Stimulated activated naive CD8-positive, alpha-beta T cell treated with anti-CD3 and anti-CD28 coated beads, Interleukin-15, Interleukin-2, amounts not matched to agents 100 ng/mL and 50 ng/mL, for 24 hours (primary cell): Measurements from ENCODE around the gene MAP1B.
A peak's percentile ranks its signal among the peaks of the same experiment; 100 is the strongest.

ENCODE experiments used
- H3K27ac Mint-ChIP-seq: one replicate; pipeline ENCODE4 v1.8.0; 2021; ENCODE audit warnings: mild to moderate bottlenecking, mixed read lengths
- H3K27me3 Mint-ChIP-seq: one replicate; pipeline ENCODE4 v1.8.0; 2021; ENCODE audit warnings: mixed read lengths
- H3K36me3 Mint-ChIP-seq: one replicate; pipeline ENCODE4 v1.8.0; 2021; ENCODE audit warnings: low read depth, mixed read lengths
- H3K4me1 Mint-ChIP-seq: one replicate; pipeline ENCODE4 v1.8.0; 2021; ENCODE audit warnings: low read depth, mixed read lengths
- H3K4me3 Mint-ChIP-seq: one replicate; pipeline ENCODE4 v1.8.0; 2021; ENCODE audit warnings: mild to moderate bottlenecking, mixed read lengths
- H3K9me3 Mint-ChIP-seq: one replicate; pipeline ENCODE4 v1.8.0; 2021; ENCODE audit warnings: mixed read lengths

Gene MAP1B

GRCh38 chr5:72177538-72177937, 70.3 kb downstream of the MAP1B start:
- Mint-ChIP-seq H3K27me3 (peaks cover 61% of the 10 kb centered on the region), H3K4me3 (no peak overlapping the region), H3K36me3 (no peaks in the 10 kb centered on the region), H3K27ac (no peak overlapping the region), H3K9me3 (no peaks in the 10 kb centered on the region), H3K4me1 (no peaks in the 10 kb centered on the region)

GRCh38 chr5:72179028-72179815, 71.9 kb downstream of the MAP1B start:
- no peak overlapping the region for H3K4me3 Mint-ChIP-seq
- peaks cover 70% of the 10 kb centered on the region for H3K27me3 Mint-ChIP-seq
- H3K4me1 Mint-ChIP-seq = no peaks in the 10 kb centered on the region

GRCh38 chr5:72179816-72180440, 72.7 kb downstream of the MAP1B start:
- peaks cover 71% of the 10 kb centered on the region for H3K27me3 Mint-ChIP-seq
- H3K27ac Mint-ChIP-seq = no peak overlapping the region
- no peaks in the 10 kb centered on the region for H3K4me1 Mint-ChIP-seq
- no peaks in the 10 kb centered on the region for H3K9me3 Mint-ChIP-seq
- H3K4me3 Mint-ChIP-seq = no peak overlapping the region
- H3K36me3 Mint-ChIP-seq = no peaks in the 10 kb centered on the region

More at GRCh38 chr5:72179028-72179815, 71.9 kb downstream of the MAP1B start:
- Mint-ChIP-seq H3K9me3 (no peaks in the 10 kb centered on the region), H3K27ac (no peak overlapping the region), H3K36me3 (no peaks in the 10 kb centered on the region)

GRCh38 chr5:72180925-72181324, 73.7 kb downstream of the MAP1B start:
- Mint-ChIP-seq H3K27ac (no peak overlapping the region), H3K27me3 (peaks cover 73% of the 10 kb centered on the region), H3K36me3 (no peaks in the 10 kb centered on the region), H3K4me1 (no peaks in the 10 kb centered on the region), H3K9me3 (no peaks in the 10 kb centered on the region), H3K4me3 (no peak overlapping the region)

GRCh38 chr5:72182686-72183085, 75.4 kb downstream of the MAP1B start:
- H3K4me3 Mint-ChIP-seq = no peak overlapping the region
- peaks cover 4% of the 10 kb centered on the region for H3K4me1 Mint-ChIP-seq
- peaks cover 74% of the 10 kb centered on the region for H3K27me3 Mint-ChIP-seq
- H3K27ac Mint-ChIP-seq = no peak overlapping the region
- no peaks in the 10 kb centered on the region for H3K9me3 Mint-ChIP-seq
- no peaks in the 10 kb centered on the region for H3K36me3 Mint-ChIP-seq

GRCh38 chr5:72183101-72183520, 75.8 kb downstream of the MAP1B start:
- Mint-ChIP-seq H3K36me3 (no peaks in the 10 kb centered on the region), H3K27ac (no peak overlapping the region), H3K27me3 (peaks cover 73% of the 10 kb centered on the region), H3K4me1 (peaks cover 4% of the 10 kb centered on the region), H3K4me3 (no peak overlapping the region), H3K9me3 (no peaks in the 10 kb centered on the region)

GRCh38 chr5:72184408-72184807, 77.1 kb downstream of the MAP1B start:
- Mint-ChIP-seq H3K4me3 (no peak overlapping the region), H3K36me3 (no peaks in the 10 kb centered on the region), H3K27me3 (peaks cover 69% of the 10 kb centered on the region), H3K4me1 (peaks cover 4% of the 10 kb centered on the region), H3K9me3 (no peaks in the 10 kb centered on the region), H3K27ac (no peak overlapping the region)

- Mint-ChIP-seq H3K27me3 (peaks cover 65% of the 10 kb centered on the region), H3K9me3 (no peaks in the 10 kb centered on the region), H3K4me1 (peaks cover 4% of the 10 kb centered on the region), H3K4me3 (no peak overlapping the region), H3K36me3 (no peaks in the 10 kb centered on the region), H3K27ac (no peak overlapping the region)
Observed at GRCh38 chr5:72185496-72186329, 78.4 kb downstream of the MAP1B start.

- no peak overlapping the region for H3K27ac Mint-ChIP-seq
- H3K27me3 Mint-ChIP-seq = peaks cover 73% of the 10 kb centered on the region
- peaks cover 4% of the 10 kb centered on the region for H3K4me1 Mint-ChIP-seq
- H3K36me3 Mint-ChIP-seq = no peaks in the 10 kb centered on the region
- H3K9me3 Mint-ChIP-seq = no peaks in the 10 kb centered on the region
- H3K4me3 Mint-ChIP-seq = no peak overlapping the region
Observed at GRCh38 chr5:72187388-72188075, 80.3 kb downstream of the MAP1B start.

- H3K27ac Mint-ChIP-seq = no peak overlapping the region
- peaks cover 72% of the 10 kb centered on the region for H3K27me3 Mint-ChIP-seq
- no peaks in the 10 kb centered on the region for H3K9me3 Mint-ChIP-seq
- H3K36me3 Mint-ChIP-seq = no peaks in the 10 kb centered on the region
- no peak overlapping the region for H3K4me3 Mint-ChIP-seq
- peaks cover 4% of the 10 kb centered on the region for H3K4me1 Mint-ChIP-seq
Observed at GRCh38 chr5:72188166-72188565, 80.9 kb downstream of the MAP1B start.

GRCh38 chr5:72189146-72189545, 81.9 kb downstream of the MAP1B start:
- H3K4me1 Mint-ChIP-seq = peaks cover 4% of the 10 kb centered on the region
- H3K27me3 Mint-ChIP-seq = peaks cover 71% of the 10 kb centered on the region
- no peak overlapping the region for H3K27ac Mint-ChIP-seq
- H3K4me3 Mint-ChIP-seq = no peak overlapping the region
- no peaks in the 10 kb centered on the region for H3K9me3 Mint-ChIP-seq
- no peaks in the 10 kb centered on the region for H3K36me3 Mint-ChIP-seq

GRCh38 chr5:72191404-72191803, 84.1 kb downstream of the MAP1B start:
- Mint-ChIP-seq H3K4me1 (peaks cover 18% of the 10 kb centered on the region), H3K27me3 (peaks cover 78% of the 10 kb centered on the region), H3K36me3 (no peaks in the 10 kb centered on the region), H3K9me3 (no peaks in the 10 kb centered on the region), H3K4me3 (no peak overlapping the region), H3K27ac (no peak overlapping the region)

GRCh38 chr5:72194846-72195245, 87.6 kb downstream of the MAP1B start:
- Mint-ChIP-seq H3K27ac (peak overlapping the region; percentile 56), H3K4me3 (peak overlapping the region; percentile 27), H3K9me3 (no peaks in the 10 kb centered on the region), H3K36me3 (no peaks in the 10 kb centered on the region), H3K4me1 (peaks cover 14% of the 10 kb centered on the region), H3K27me3 (peaks cover 81% of the 10 kb centered on the region)

GRCh38 chr5:72195581-72195980, 88.3 kb downstream of the MAP1B start:
- Mint-ChIP-seq H3K27ac (no peak overlapping the region), H3K4me3 (no peak overlapping the region), H3K9me3 (no peaks in the 10 kb centered on the region)

More at GRCh38 chr5:72195581-72195980, 88.3 kb downstream of the MAP1B start:
- H3K36me3 Mint-ChIP-seq = no peaks in the 10 kb centered on the region
- H3K4me1 Mint-ChIP-seq = peaks cover 14% of the 10 kb centered on the region
- H3K27me3 Mint-ChIP-seq = peaks cover 80% of the 10 kb centered on the region
